Measurements from ENCODE around the gene FIBP. TPM values are rescaled to one million over a fixed set of nuclear protein-coding genes. Genes with fewer than 3 reads are reported as not detected.
A peak's percentile ranks its signal among the peaks of the same experiment; 100 is the strongest.

The FIBP gene
- total RNA-seq, 1 donor from 2014 or later = 144 TPM

GRCh38 chr11:65920372-65920802 lies 32.1 kb upstream of the FIBP start:
- H3K4me3 ChIP-seq (ENCODE audit: low read depth, low read length) = peak overlapping the region; percentile 88
- no peaks in the 10 kb centered on the region for H3K36me3 ChIP-seq (ENCODE audit: control insufficient read depth, insufficient read depth, low read length)
- DNase-seq (ENCODE audit: low read depth) = no peak
- no peak for TF ChIP-seq CTCF (IDR thresholded peaks at IDR 0.05; ENCODE audit: insufficient read depth, low read length, poor library complexity, severe bottlenecking)
- H3K27me3 ChIP-seq (ENCODE audit: control insufficient read depth, insufficient read depth, low read length) = no peaks in the 10 kb centered on the region

- H3K4me3 ChIP-seq (ENCODE audit: low read depth, low read length) = peak overlapping the region; percentile 88
- no peak for TF ChIP-seq CTCF (IDR thresholded peaks at IDR 0.05; ENCODE audit: insufficient read depth, low read length, poor library complexity, severe bottlenecking)
- H3K36me3 ChIP-seq (ENCODE audit: control insufficient read depth, insufficient read depth, low read length) = no peaks in the 10 kb centered on the region
- no peaks in the 10 kb centered on the region for H3K27me3 ChIP-seq (ENCODE audit: control insufficient read depth, insufficient read depth, low read length)
- DNase-seq (ENCODE audit: low read depth) = no peak
Observed at GRCh38 chr11:65919573-65920371, 31.5 kb upstream of the FIBP start.

GRCh38 chr11:65919141-65919572 lies 30.9 kb upstream of the FIBP start, which contains the start of gene DRAP1:
TSS of gene DRAP1 (plus strand) at chr11:65919426. CDS start at chr11:65919502, 76 bp downstream.
- H3K36me3 ChIP-seq (ENCODE audit: control insufficient read depth, insufficient read depth, low read length) = no peaks in the 10 kb centered on the region
- TF ChIP-seq CTCF (IDR thresholded peaks at IDR 0.05; ENCODE audit: insufficient read depth, low read length, poor library complexity, severe bottlenecking) = no peak
- DNase-seq (ENCODE audit: low read depth) = peak; percentile 84

GRCh38 chr11:65918211-65919140 lies 30.2 kb upstream of the FIBP start, which contains the start of gene C11orf68:
TSS of gene C11orf68 (minus strand) at chr11:65919062. CDS start at chr11:65919031, 31 bp downstream.
- no peak for DNase-seq (ENCODE audit: low read depth)
- peak within 1 kb of the TSS; percentile 88 for H3K4me3 ChIP-seq (ENCODE audit: low read depth, low read length)
- no peaks in the 10 kb centered on the region for H3K36me3 ChIP-seq (ENCODE audit: control insufficient read depth, insufficient read depth, low read length)
- TF ChIP-seq CTCF (IDR thresholded peaks at IDR 0.05; ENCODE audit: insufficient read depth, low read length, poor library complexity, severe bottlenecking) = no peak
- H3K27me3 ChIP-seq (ENCODE audit: control insufficient read depth, insufficient read depth, low read length) = no peaks in the 10 kb centered on the region

More at GRCh38 chr11:65919141-65919572, 30.9 kb upstream of the FIBP start, which contains the start of gene DRAP1:
- H3K27me3 ChIP-seq (ENCODE audit: control insufficient read depth, insufficient read depth, low read length) = no peaks in the 10 kb centered on the region
- H3K4me3 ChIP-seq (ENCODE audit: low read depth, low read length) = peak within 1 kb of the TSS; percentile 88

GRCh38 chr11:65917434-65918210 lies 29.4 kb upstream of the FIBP start:
- no peak for DNase-seq (ENCODE audit: low read depth)
- H3K36me3 ChIP-seq (ENCODE audit: control insufficient read depth, insufficient read depth, low read length) = no peaks in the 10 kb centered on the region
- no peak for TF ChIP-seq CTCF (IDR thresholded peaks at IDR 0.05; ENCODE audit: insufficient read depth, low read length, poor library complexity, severe bottlenecking)
- H3K27me3 ChIP-seq (ENCODE audit: control insufficient read depth, insufficient read depth, low read length) = no peaks in the 10 kb centered on the region
- H3K4me3 ChIP-seq (ENCODE audit: low read depth, low read length) = peak overlapping the region; percentile 79
